ENCODE results near the gene FMN2.
A peak's percentile ranks its signal among the peaks of the same experiment; 100 is the strongest.

Gene FMN2

DNA sequence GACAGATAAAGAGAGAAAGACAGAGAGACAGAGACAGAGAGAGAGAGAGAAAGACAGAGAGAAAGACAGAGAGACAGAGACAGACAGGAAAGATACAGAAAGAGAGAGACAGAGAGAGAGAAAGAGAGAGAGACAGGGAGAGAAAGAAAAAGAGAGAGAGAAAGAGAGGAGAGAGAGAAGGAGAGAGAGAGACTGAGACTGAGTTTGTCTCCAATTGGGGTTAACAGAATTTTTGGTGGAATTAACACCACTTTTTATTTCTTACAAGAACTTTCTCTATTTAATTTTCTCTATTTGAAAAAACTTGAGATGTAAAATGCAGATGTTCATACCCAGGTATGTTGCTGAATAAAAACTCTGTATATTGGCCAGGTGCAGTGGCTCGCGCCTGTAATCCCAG lies 56.6 kb downstream of the FMN2 start:
- H3K27me3 ChIP-seq (ENCODE audit: control insufficient read depth, insufficient read depth, low read length), result no peaks in the 10 kb centered on the region
- no peak overlapping the region for H3K27ac ChIP-seq
- no peak overlapping the region for H3K9ac ChIP-seq
- H3K4me3 ChIP-seq (ENCODE audit: low read depth, low read length), result no peak overlapping the region
- H3K36me3 ChIP-seq (ENCODE audit: control insufficient read depth, insufficient read depth, low read length), result no peaks in the 10 kb centered on the region
- peaks cover under 1% of the 10 kb centered on the region for H3K79me2 ChIP-seq
- H3K4me2 ChIP-seq (ENCODE audit: low read length), result no peak overlapping the region
- TF ChIP-seq, protein P1, sequence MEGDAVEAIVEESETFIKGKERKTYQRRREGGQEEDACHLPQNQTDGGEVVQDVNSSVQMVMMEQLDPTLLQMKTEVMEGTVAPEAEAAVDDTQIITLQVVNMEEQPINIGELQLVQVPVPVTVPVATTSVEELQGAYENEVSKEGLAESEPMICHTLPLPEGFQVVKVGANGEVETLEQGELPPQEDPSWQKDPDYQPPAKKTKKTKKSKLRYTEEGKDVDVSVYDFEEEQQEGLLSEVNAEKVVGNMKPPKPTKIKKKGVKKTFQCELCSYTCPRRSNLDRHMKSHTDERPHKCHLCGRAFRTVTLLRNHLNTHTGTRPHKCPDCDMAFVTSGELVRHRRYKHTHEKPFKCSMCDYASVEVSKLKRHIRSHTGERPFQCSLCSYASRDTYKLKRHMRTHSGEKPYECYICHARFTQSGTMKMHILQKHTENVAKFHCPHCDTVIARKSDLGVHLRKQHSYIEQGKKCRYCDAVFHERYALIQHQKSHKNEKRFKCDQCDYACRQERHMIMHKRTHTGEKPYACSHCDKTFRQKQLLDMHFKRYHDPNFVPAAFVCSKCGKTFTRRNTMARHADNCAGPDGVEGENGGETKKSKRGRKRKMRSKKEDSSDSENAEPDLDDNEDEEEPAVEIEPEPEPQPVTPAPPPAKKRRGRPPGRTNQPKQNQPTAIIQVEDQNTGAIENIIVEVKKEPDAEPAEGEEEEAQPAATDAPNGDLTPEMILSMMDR (IDR thresholded peaks at IDR 0.05), result no peak
- no peaks in the 10 kb centered on the region for H3K4me1 ChIP-seq
- no peak overlapping the region for H2AFZ ChIP-seq
- no peaks in the 10 kb centered on the region for H3K9me3 ChIP-seq (ENCODE audit: control insufficient read depth, low read length)

DNA sequence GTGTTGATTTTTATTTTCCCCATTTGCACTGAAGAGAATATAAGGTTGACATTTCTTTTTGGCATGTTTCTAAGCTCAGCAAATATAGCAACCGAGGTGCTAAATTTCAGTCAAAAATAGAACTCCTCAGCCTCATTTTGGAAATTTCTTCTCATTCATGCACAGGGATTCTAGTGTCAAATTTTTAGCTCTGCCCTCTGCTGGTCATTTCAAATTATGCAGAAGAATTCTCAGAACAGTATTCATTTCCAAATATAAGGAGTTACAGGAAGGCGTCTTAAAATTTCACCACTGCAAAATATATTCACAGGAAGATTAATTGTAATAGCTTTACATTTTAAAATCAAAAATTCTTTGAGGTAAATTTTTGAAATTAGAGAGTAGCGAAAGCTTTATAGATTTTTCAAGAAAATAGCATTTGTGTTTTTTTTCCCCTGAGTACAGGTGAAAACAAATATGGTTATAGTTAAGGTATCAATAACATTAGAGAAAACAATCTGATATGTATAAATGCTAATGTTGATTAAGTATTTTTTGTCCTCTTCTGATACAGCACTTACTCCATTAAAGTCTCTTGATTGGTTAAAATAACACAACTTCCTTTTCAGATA lies 57.9 kb downstream of the FMN2 start:
- Histone ChIP-seq H3K9ac (no peak overlapping the region), H3K79me2 (peaks cover 3% of the 10 kb centered on the region)

DNA sequence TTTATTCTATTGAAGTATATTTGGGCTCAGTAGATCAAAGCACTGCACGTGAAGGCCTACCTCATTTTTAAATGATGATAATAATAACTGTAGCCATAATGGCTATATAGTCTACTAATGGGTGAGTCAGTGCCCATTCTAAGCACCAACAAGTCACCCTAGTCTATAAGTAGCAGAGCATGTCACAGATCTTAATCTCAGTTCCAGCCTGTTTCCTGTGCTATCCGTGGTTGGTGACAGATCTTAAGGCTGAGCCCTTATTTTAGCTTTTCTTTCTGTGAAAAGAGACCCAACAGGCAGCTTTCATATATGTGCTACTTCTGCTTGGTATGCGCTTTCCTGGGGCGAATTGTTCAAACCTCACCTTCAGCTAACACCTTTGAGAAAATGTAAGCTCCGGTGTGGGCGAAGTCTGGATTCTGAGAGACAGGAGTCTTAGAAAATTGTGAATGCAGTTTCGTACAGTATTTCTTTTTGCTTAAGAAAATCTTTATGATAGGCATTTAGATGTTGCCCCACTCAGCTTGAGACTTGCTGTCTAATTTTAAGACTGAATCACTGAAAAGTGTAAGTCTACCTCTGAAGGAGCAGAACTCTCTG lies 59.6 kb downstream of the FMN2 start:
- Histone ChIP-seq H3K79me2 (peaks cover 3% of the 10 kb centered on the region), H3K4me1 (no peaks in the 10 kb centered on the region), H3K9ac (no peak overlapping the region), H3K4me3 (ENCODE audit: low read depth, low read length) (no peak overlapping the region), H3K27ac (no peak overlapping the region), H2AFZ (no peak overlapping the region), H3K36me3 (ENCODE audit: control insufficient read depth, insufficient read depth, low read length) (no peaks in the 10 kb centered on the region), H3K27me3 (ENCODE audit: control insufficient read depth, insufficient read depth, low read length) (no peaks in the 10 kb centered on the region), H3K9me3 (ENCODE audit: control insufficient read depth, low read length) (no peaks in the 10 kb centered on the region), H3K4me2 (ENCODE audit: low read length) (peak overlapping the region; percentile 29)
- TF ChIP-seq, protein P1 (IDR thresholded peaks at IDR 0.05), result no peak

More for the DNA sequence above, 57.9 kb downstream of the FMN2 start:
- Histone ChIP-seq H3K4me3 (ENCODE audit: low read depth, low read length) (peak overlapping the region; percentile 17), H3K27ac (no peak overlapping the region), H3K4me2 (ENCODE audit: low read length) (peak overlapping the region; percentile 42), H2AFZ (no peak overlapping the region), H3K36me3 (ENCODE audit: control insufficient read depth, insufficient read depth, low read length) (no peaks in the 10 kb centered on the region), H3K4me1 (no peaks in the 10 kb centered on the region), H3K9me3 (ENCODE audit: control insufficient read depth, low read length) (no peaks in the 10 kb centered on the region), H3K27me3 (ENCODE audit: control insufficient read depth, insufficient read depth, low read length) (no peaks in the 10 kb centered on the region)
- TF ChIP-seq, protein P1 (IDR thresholded peaks at IDR 0.05), result peak; percentile 55

DNA sequence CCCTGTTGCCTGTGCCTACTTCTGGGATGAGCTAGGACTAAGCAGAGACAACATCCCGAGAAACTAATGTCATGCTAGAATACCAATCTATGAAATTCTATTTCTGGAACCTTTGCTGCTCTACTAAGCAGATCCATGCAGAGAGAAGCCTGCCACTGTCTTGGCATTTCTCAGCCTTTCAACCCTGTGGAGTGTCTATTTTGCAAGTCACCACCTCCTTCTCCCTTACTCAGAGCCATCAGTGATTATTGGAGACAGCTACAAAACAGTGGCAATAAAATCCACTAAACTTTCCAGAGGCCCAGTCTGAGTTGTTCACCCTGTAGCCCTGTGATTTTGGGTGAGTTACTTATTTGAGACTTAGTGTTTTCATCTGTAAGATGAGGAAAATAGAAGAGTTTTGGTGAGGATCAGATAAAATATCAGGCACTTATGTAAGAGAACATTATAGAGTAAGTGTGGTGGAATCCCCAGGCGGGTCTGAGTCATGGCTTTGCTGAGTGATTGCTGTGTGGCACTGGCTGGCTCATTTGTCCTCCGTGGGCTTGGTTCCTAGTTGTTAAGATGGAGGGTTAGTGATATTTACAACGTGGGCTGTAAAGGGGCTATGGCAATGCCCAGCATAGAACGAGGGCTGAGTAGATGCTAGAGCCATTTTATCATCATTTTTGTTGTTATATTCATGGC lies 61.1 kb downstream of the FMN2 start:
- Histone ChIP-seq H3K4me1 (no peaks in the 10 kb centered on the region), H3K79me2 (peaks cover 3% of the 10 kb centered on the region), H3K4me2 (ENCODE audit: low read length) (no peak overlapping the region), H2AFZ (no peak overlapping the region), H3K27me3 (ENCODE audit: control insufficient read depth, insufficient read depth, low read length) (no peaks in the 10 kb centered on the region), H3K36me3 (ENCODE audit: control insufficient read depth, insufficient read depth, low read length) (no peaks in the 10 kb centered on the region), H3K4me3 (ENCODE audit: low read depth, low read length) (no peak overlapping the region), H3K9me3 (ENCODE audit: control insufficient read depth, low read length) (no peaks in the 10 kb centered on the region), H3K27ac (no peak overlapping the region), H3K9ac (no peak overlapping the region)
- TF ChIP-seq, protein P1 (IDR thresholded peaks at IDR 0.05), result no peak
